ENCODE measurements around the gene LETM1. TPM values are rescaled to one million over a fixed set of nuclear protein-coding genes. Genes with fewer than 3 reads are reported as not detected.

Gene LETM1
- total and polyA plus RNA-seq, 2 of the 8 experiments (the other 6 are each of a cell fraction or from before 2014, with no cell fraction given) = 19.8 to 50.1 TPM

DNA sequence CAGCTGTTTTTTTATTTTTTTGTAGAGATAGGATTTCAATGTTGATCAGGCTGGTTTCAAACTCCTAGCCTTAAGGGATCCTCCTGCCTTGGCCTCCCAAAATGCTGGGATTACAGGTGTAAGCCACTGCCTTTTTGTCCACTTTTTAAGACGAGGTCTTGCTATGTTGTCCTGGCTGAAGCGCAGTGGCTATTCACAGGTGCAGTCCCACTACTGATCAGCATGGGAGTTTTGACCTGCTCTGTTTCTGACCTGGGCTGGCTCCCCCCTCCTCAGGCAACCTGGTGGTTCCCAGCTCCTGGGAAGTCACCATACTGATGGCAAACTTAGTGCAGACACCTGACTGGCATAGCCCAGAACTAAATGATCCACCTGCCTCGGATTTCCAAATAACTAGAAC lies 13.0 kb upstream of the LETM1 start:
- H3K9ac ChIP-seq (replicated peaks in 1 of 4; ENCODE audit: extremely low read depth in 1 of 4, low read depth in 3 of 4, low read length in 3 of 4) = no peak overlapping the region
- no peak overlapping the region for H3K56ac ChIP-seq (replicated peaks; ENCODE audit: insufficient read length, low read depth, low read length)
- no peak overlapping the region; a peak in 1 of 4 replicates for H3K4me2 ChIP-seq (ENCODE audit: insufficient read depth in 1 of 2, low read depth in 2 of 2, low read length in 2 of 2)
- no peak overlapping the region for H2BK20ac ChIP-seq (ENCODE audit: low read length)
- H4K91ac ChIP-seq (replicated peaks; ENCODE audit: insufficient read length, low read length) = no peak overlapping the region
- H3K79me1 ChIP-seq (ENCODE audit: low read depth, low read length) = peaks cover 3% of the 10 kb centered on the region; the same call in 1 of the 2 replicates
- no peak overlapping the region for H4K8ac ChIP-seq (ENCODE audit: extremely low read depth, insufficient read depth, low read length)
- ChIA-PET POLR2A (ENCODE audit: partially characterized antibody) (interaction anchor here (1.3 to 1.4 kb wide), 2 partner anchors 10 to 12 kb away, joined by 4 to 5 read pairs; no protein-coding TSS in a partner anchor), CTCF (ENCODE audit: partially characterized antibody) (interaction anchor here (1.4 to 1.6 kb wide), 2 partner anchors 31 to 59 kb away, joined by 3 to 7 read pairs; no protein-coding TSS in a partner anchor)
- H2AFZ ChIP-seq (ENCODE audit: low read length) = no peak overlapping the region
- no peaks in the 10 kb centered on the region for H3K9me3 ChIP-seq (ENCODE audit: insufficient read depth in 2 of 2, low read depth in 1 of 2, low read length in 1 of 2)
- no peak overlapping the region for H2BK5ac ChIP-seq (ENCODE audit: low read depth, low read length)
- H2AK5ac ChIP-seq (ENCODE audit: low read depth, low read length) = no peak overlapping the region
- H3K14ac ChIP-seq (ENCODE audit: insufficient read length) = no peak overlapping the region
- H3K4me1 ChIP-seq (replicated peaks in 1 of 4; ENCODE audit: control insufficient read depth in 3 of 4, insufficient read depth in 4 of 4, low read length in 3 of 4) = peaks cover 0 to 9% (median 3%) of the 10 kb centered on the region in 4 experiments; a peak in 6 of 7 replicates
- H3K4me3 ChIP-seq (ENCODE audit: extremely low read depth in 1 of 4, insufficient read depth in 2 of 4, low read depth in 3 of 4, low read length in 4 of 4) = no peak overlapping the region
- no peak overlapping the region for H4K5ac ChIP-seq (ENCODE audit: insufficient read length, low read depth, low read length)
- H3K18ac ChIP-seq (ENCODE audit: extremely low read depth, low read length) = no peak overlapping the region
- no peak for DNase-seq (ENCODE audit: low read depth in 1 of 2, low spot score in 2 of 2)
- peaks cover 3 to 6% of the 10 kb centered on the region in 2 experiments for H4K20me1 ChIP-seq (replicated peaks in 1 of 2; ENCODE audit: control insufficient read depth in 1 of 2, insufficient read depth in 2 of 2, low read length in 2 of 2)
- no peak overlapping the region for H2BK12ac ChIP-seq (ENCODE audit: low read depth, low read length)
- peaks cover 3 to 20% of the 10 kb centered on the region in 2 experiments; a peak in 2 of 4 replicates for H3K79me2 ChIP-seq (ENCODE audit: control insufficient read depth in 1 of 2, insufficient read depth in 2 of 2, low read length in 2 of 2)
- no peaks in the 10 kb centered on the region for H3K36me3 ChIP-seq (ENCODE audit: control insufficient read depth in 2 of 4, insufficient read depth in 4 of 4, low read length in 3 of 4)
- no peak for FAIRE-seq
- no peak overlapping the region for H3K23ac ChIP-seq (ENCODE audit: insufficient read length)
- no peak overlapping the region for H3K27ac ChIP-seq (ENCODE audit: low read depth, low read length)
- 92% methylated on average over 3 of the region's 3 CpGs; no CpG with 5 or more reads in 1 of the 2 experiments for WGBS, 2 experiments (ENCODE audit: extremely low coverage in 1 of 2, insufficient coverage in 1 of 2, insufficient read length in 1 of 2, insufficient replicate concordance in 2 of 2, low coverage in 1 of 2, low lambda C conversion rate in 2 of 2, missing lambda C conversion rate in 1 of 2)
- peaks cover 27 to 53% (median 51%) of the 10 kb centered on the region in 4 experiments for H3K27me3 ChIP-seq (replicated peaks in 1 of 4; ENCODE audit: control insufficient read depth in 3 of 4, extremely low read depth in 1 of 4, insufficient read depth in 3 of 4, low read length in 3 of 4)
- H3K4ac ChIP-seq (replicated peaks; ENCODE audit: insufficient read length, low read depth, low read length) = no peak overlapping the region
- no peak overlapping the region for H2BK120ac ChIP-seq (replicated peaks; ENCODE audit: low read depth, low read length)
- peaks cover 8% of the 10 kb centered on the region for H3K23me2 ChIP-seq (ENCODE audit: low read depth, low read length)
- H2BK15ac ChIP-seq (ENCODE audit: low read length) = no peak overlapping the region
- TF ChIP-seq SP2 (IDR thresholded peaks at IDR 0.05; ENCODE audit: low read length) = no peak
- no peak for TF ChIP-seq E2F6 (IDR thresholded peaks at IDR 0.05)
- TF ChIP-seq SIX5 (IDR thresholded peaks at IDR 0.05; ENCODE audit: low read depth, low read length) = no peak
- no peak for TF ChIP-seq KDM1A (IDR thresholded peaks at IDR 0.05; ENCODE audit: borderline replicate concordance, low read length)
- TF ChIP-seq RNF2 (IDR thresholded peaks at IDR 0.05; ENCODE audit: borderline replicate concordance, low read depth, low read length, missing control alignments, poor library complexity, severe bottlenecking) = no peak
- no peak for TF ChIP-seq YY1 (IDR thresholded peaks at IDR 0.05; ENCODE audit: low read depth, low read length)
- no peak for TF ChIP-seq CHD2 (IDR thresholded peaks at IDR 0.05; ENCODE audit: low read length)
- TF ChIP-seq NANOG (IDR thresholded peaks at IDR 0.05; ENCODE audit: insufficient read depth, low read depth, low read length, poor library complexity, severe bottlenecking) = no peak
- TF ChIP-seq CREB1 (IDR thresholded peaks at IDR 0.05) = no peak
- no peak for TF ChIP-seq RFX5 (IDR thresholded peaks at IDR 0.05; ENCODE audit: borderline replicate concordance, low read depth, low read length)
- TF ChIP-seq GABPA (IDR thresholded peaks at IDR 0.05; ENCODE audit: borderline replicate concordance, insufficient read depth, low read length) = no peak
- TF ChIP-seq CBX5 (IDR thresholded peaks at IDR 0.05; ENCODE audit: low read depth, low read length) = no peak
- TF ChIP-seq TCF12 (IDR thresholded peaks at IDR 0.05; ENCODE audit: low read depth, low read length) = no peak
- TF ChIP-seq POLR2AphosphoS5 (IDR thresholded peaks at IDR 0.05; ENCODE audit: low read depth, low read length) = no peak
